IPS-NIHi7 (cell line): ENCODE results near the gene RHCE.
"Not testable (repeated sequence)": the region's sequence is repeated elsewhere in the genome, so short reads cannot be mapped to it uniquely, and the experiment has no call there.

Experiments used
- DNase-seq: peaks from one replicate; pipeline ENCODE4 v3.0.0; 2012; ENCODE audit warnings: mixed read lengths; ENCODE audit errors: extremely low spot score

RHCE gene

GRCh38 chr1:25420715-25421114, at the start of gene RHCE:
RHCE (minus strand) TSS chr1:25420825; CDS start chr1:25420786, 39 bp downstream.
- DNase-seq, result not testable (repeated sequence)

GRCh38 chr1:25469177-25469576, 48.6 kb upstream of the RHCE start:
- no peak for DNase-seq

GRCh38 chr1:25468033-25468432, 47.4 kb upstream of the RHCE start:
- DNase-seq, result no peak

- no peak for DNase-seq
These were observed 47.0 kb upstream of the RHCE start for GRCh38 chr1:25467616-25468015.

- no peak for DNase-seq
These were observed 46.6 kb upstream of the RHCE start for GRCh38 chr1:25467193-25467592.

- DNase-seq, result no peak
These were observed 42.1 kb upstream of the RHCE start for GRCh38 chr1:25462732-25463131.

- DNase-seq, result no peak
These were observed 41.2 kb upstream of the RHCE start for GRCh38 chr1:25461849-25462248.

GRCh38 chr1:25460816-25461215, 40.2 kb upstream of the RHCE start:
- DNase-seq, result not testable (repeated sequence)

- DNase-seq, result no peak
These were observed 39.4 kb upstream of the RHCE start for GRCh38 chr1:25460020-25460419.

- no peak for DNase-seq
These were observed 38.1 kb upstream of the RHCE start for GRCh38 chr1:25458541-25459298.

- no peak for DNase-seq
These were observed 35.9 kb upstream of the RHCE start for GRCh38 chr1:25456502-25456901.

GRCh38 chr1:25451908-25452307, 31.3 kb upstream of the RHCE start:
- no peak for DNase-seq

GRCh38 chr1:25450891-25451290, 30.3 kb upstream of the RHCE start:
- no peak for DNase-seq

GRCh38 chr1:25447547-25447946, 26.9 kb upstream of the RHCE start:
- no peak for DNase-seq

- no peak for DNase-seq
These were observed 25.4 kb upstream of the RHCE start for GRCh38 chr1:25445993-25446538.

- DNase-seq, result not testable (repeated sequence)
These were observed 24.0 kb upstream of the RHCE start for GRCh38 chr1:25444604-25445003.

- DNase-seq, result no peak
These were observed 22.5 kb upstream of the RHCE start for GRCh38 chr1:25443030-25443699.

GRCh38 chr1:25442178-25442577, 21.6 kb upstream of the RHCE start:
- DNase-seq, result no peak

GRCh38 chr1:25439287-25439686, 18.7 kb upstream of the RHCE start:
- no peak for DNase-seq

GRCh38 chr1:25437672-25438071, 17.0 kb upstream of the RHCE start:
- DNase-seq, result no peak

GRCh38 chr1:25435397-25436108, 14.9 kb upstream of the RHCE start:
- no peak for DNase-seq

- no peak for DNase-seq
These were observed 13.0 kb upstream of the RHCE start for GRCh38 chr1:25433389-25434186.
